ENCODE results near the gene GEMIN2. TPM values are rescaled to one million over a fixed set of nuclear protein-coding genes. Genes with fewer than 3 reads are reported as not detected.
"Not testable (repeated sequence)": the region's sequence is repeated elsewhere in the genome, so short reads cannot be mapped to it uniquely, and the experiment has no call there.

The GEMIN2 gene
- total RNA-seq, 1 experiment from 2014 or later = 63.7 TPM

GRCh38 chr14:39108791-39109190 lies 5.3 kb upstream of the GEMIN2 start:
- no peak for DNase-seq (ENCODE audit: low spot score)
- in situ Hi-C loops (cut with HindIII; ENCODE audit: low sequenced_read_pairs) = no loop called here

- no peak for DNase-seq (ENCODE audit: low spot score)
- in situ Hi-C loops (cut with HindIII; ENCODE audit: low sequenced_read_pairs) = no loop called here
Observed at GRCh38 chr14:39109893-39110715, 4.0 kb upstream of the GEMIN2 start.

- DNase-seq (ENCODE audit: low spot score) = no peak
- in situ Hi-C loops (cut with HindIII; ENCODE audit: low sequenced_read_pairs) = no loop called here
Observed at GRCh38 chr14:39113685-39114072, 444 bp upstream of the GEMIN2 start.

- DNase-seq (ENCODE audit: low spot score) = no peak
- in situ Hi-C loops (cut with HindIII; ENCODE audit: low sequenced_read_pairs) = no loop called here
Observed at GRCh38 chr14:39122330-39123138, 8.4 kb downstream of the GEMIN2 start.

- in situ Hi-C loops (cut with HindIII; ENCODE audit: low sequenced_read_pairs) = not testable (repeated sequence)
Observed at GRCh38 chr14:39137835-39138234, 23.7 kb downstream of the GEMIN2 start.

GRCh38 chr14:39138440-39138839 lies 24.3 kb downstream of the GEMIN2 start:
- in situ Hi-C loops (cut with HindIII; ENCODE audit: low sequenced_read_pairs) = no loop called here
- no peak for DNase-seq (ENCODE audit: low spot score)

More at GRCh38 chr14:39137835-39138234, 23.7 kb downstream of the GEMIN2 start:
- not testable (repeated sequence) for DNase-seq (ENCODE audit: low spot score)

GRCh38 chr14:39140170-39140569 lies 26.0 kb downstream of the GEMIN2 start:
- in situ Hi-C loops (cut with HindIII; ENCODE audit: low sequenced_read_pairs) = no loop called here
- no peak for DNase-seq (ENCODE audit: low spot score)

- DNase-seq (ENCODE audit: low spot score); in situ Hi-C loops (cut with HindIII; ENCODE audit: low sequenced_read_pairs): not testable (repeated sequence)
Observed at GRCh38 chr14:39141623-39142022, 27.5 kb downstream of the GEMIN2 start.

GRCh38 chr14:39143226-39143625 lies 29.1 kb downstream of the GEMIN2 start:
- in situ Hi-C loops (cut with HindIII; ENCODE audit: low sequenced_read_pairs); DNase-seq (ENCODE audit: low spot score): not testable (repeated sequence)

GRCh38 chr14:39145266-39145966 lies 31.3 kb downstream of the GEMIN2 start:
- in situ Hi-C loops (cut with HindIII; ENCODE audit: low sequenced_read_pairs) = no loop called here

GRCh38 chr14:39154594-39155189 lies 40.6 kb downstream of the GEMIN2 start:
- in situ Hi-C loops (cut with HindIII; ENCODE audit: low sequenced_read_pairs) = no loop called here
- no peak for DNase-seq (ENCODE audit: low spot score)

More at GRCh38 chr14:39145266-39145966, 31.3 kb downstream of the GEMIN2 start:
- DNase-seq (ENCODE audit: low spot score) = no peak

GRCh38 chr14:39157491-39157890 lies 43.4 kb downstream of the GEMIN2 start:
- in situ Hi-C loops (cut with HindIII; ENCODE audit: low sequenced_read_pairs) = no loop called here
- no peak for DNase-seq (ENCODE audit: low spot score)

GRCh38 chr14:39158222-39158858 lies 44.2 kb downstream of the GEMIN2 start:
- in situ Hi-C loops (cut with HindIII; ENCODE audit: low sequenced_read_pairs) = no loop called here
- DNase-seq (ENCODE audit: low spot score) = no peak

GRCh38 chr14:39160494-39160893 lies 46.4 kb downstream of the GEMIN2 start:
- no peak for DNase-seq (ENCODE audit: low spot score)
- in situ Hi-C loops (cut with HindIII; ENCODE audit: low sequenced_read_pairs) = no loop called here

GRCh38 chr14:39167797-39168320 lies 53.7 kb downstream of the GEMIN2 start:
- DNase-seq (ENCODE audit: low spot score); in situ Hi-C loops (cut with HindIII; ENCODE audit: low sequenced_read_pairs): not testable (repeated sequence)

- in situ Hi-C loops (cut with HindIII; ENCODE audit: low sequenced_read_pairs) = no loop called here
- no peak for DNase-seq (ENCODE audit: low spot score)
Observed at GRCh38 chr14:39168591-39168990, 54.5 kb downstream of the GEMIN2 start.

GRCh38 chr14:39169541-39169900 lies 55.4 kb downstream of the GEMIN2 start:
- in situ Hi-C loops (cut with HindIII; ENCODE audit: low sequenced_read_pairs) = no loop called here
- peak; percentile 35 for DNase-seq (ENCODE audit: low spot score)

- DNase-seq (ENCODE audit: low spot score) = no peak
- in situ Hi-C loops (cut with HindIII; ENCODE audit: low sequenced_read_pairs) = no loop called here
Observed at GRCh38 chr14:39173198-39173597, 59.1 kb downstream of the GEMIN2 start.

Data from G401 (cell line).